ENCODE results near the gene MUSK.

The MUSK gene

DNA sequence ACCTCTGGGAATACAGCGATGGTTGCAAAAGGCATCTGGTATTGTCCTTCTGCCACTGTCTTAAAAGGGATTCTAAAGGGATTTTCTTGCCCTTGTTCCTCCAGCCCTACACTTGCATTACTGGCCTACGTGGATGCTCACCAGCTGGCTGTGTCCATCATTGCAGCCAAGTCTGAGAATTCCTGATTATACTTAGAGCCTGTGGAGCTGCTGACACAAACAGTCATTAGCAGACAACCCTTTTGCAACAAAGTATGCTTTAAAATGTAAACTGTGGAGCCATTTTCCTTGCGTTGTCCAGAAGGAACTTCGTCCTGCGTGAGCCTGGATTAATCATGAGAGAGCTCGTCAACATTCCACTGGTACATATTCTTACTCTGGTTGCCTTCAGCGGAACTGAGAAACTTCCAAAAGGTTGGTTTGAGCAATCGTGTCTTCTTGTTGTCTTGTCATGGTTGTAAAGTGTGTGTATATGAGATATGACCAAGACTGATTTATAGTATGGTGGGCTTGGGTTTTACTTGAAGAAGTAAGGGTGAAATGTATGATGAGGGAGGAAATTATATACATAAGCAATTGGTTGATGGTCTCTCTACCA is at the start of gene MUSK:
MUSK (plus strand) TSS at position 222 of the 598 bp plus-strand sequence; CDS start at position 336, 114 bp downstream.
- Histone ChIP-seq H3K27ac (no peak within 1 kb of the TSS), H3K36me3 (replicated peaks) (no peaks in the 10 kb centered on the region), H3K27me3 (replicated peaks) (no peaks in the 10 kb centered on the region), H3K4me3 (ENCODE audit: low read depth, low read length) (no peak within 1 kb of the TSS)
- TF ChIP-seq, protein P1, sequence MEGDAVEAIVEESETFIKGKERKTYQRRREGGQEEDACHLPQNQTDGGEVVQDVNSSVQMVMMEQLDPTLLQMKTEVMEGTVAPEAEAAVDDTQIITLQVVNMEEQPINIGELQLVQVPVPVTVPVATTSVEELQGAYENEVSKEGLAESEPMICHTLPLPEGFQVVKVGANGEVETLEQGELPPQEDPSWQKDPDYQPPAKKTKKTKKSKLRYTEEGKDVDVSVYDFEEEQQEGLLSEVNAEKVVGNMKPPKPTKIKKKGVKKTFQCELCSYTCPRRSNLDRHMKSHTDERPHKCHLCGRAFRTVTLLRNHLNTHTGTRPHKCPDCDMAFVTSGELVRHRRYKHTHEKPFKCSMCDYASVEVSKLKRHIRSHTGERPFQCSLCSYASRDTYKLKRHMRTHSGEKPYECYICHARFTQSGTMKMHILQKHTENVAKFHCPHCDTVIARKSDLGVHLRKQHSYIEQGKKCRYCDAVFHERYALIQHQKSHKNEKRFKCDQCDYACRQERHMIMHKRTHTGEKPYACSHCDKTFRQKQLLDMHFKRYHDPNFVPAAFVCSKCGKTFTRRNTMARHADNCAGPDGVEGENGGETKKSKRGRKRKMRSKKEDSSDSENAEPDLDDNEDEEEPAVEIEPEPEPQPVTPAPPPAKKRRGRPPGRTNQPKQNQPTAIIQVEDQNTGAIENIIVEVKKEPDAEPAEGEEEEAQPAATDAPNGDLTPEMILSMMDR (IDR thresholded peaks at IDR 0.05; ENCODE audit: low read depth, low read length, missing control alignments), result no peak
- in situ Hi-C loops (cut with HindIII; ENCODE audit: low pct_ligation_motif_present, low sequenced_read_pairs), result no loop called here
- DNase-seq, result no peak

DNA sequence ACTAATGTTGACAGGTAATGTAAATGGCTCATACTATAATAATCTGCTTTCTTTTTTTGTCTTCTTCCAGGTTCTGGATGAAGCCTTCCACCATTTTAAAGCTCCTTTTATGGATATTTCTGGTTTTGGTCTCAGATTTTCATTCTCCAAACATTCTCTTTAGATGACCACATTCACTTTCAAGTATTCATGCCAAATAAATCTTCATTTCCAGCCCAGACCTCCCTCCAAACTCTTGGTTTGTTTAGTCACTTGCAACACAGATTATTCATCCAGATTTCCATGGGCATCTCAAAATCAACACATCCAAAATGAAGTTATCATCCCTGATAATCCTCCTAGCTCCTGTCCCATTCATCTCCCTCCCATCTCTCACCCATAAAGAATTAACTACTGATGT is 48.8 kb upstream of the MUSK start:
- TF ChIP-seq, protein P1 (IDR thresholded peaks at IDR 0.05; ENCODE audit: low read depth, low read length, missing control alignments), result no peak
- in situ Hi-C loops (cut with HindIII; ENCODE audit: low pct_ligation_motif_present, low sequenced_read_pairs), result no loop called here
- Histone ChIP-seq H3K27ac (no peak overlapping the region), H3K36me3 (replicated peaks) (no peaks in the 10 kb centered on the region), H3K4me3 (ENCODE audit: low read depth, low read length) (no peak overlapping the region), H3K27me3 (replicated peaks) (no peaks in the 10 kb centered on the region)
- peak; percentile 25 for DNase-seq

DNA sequence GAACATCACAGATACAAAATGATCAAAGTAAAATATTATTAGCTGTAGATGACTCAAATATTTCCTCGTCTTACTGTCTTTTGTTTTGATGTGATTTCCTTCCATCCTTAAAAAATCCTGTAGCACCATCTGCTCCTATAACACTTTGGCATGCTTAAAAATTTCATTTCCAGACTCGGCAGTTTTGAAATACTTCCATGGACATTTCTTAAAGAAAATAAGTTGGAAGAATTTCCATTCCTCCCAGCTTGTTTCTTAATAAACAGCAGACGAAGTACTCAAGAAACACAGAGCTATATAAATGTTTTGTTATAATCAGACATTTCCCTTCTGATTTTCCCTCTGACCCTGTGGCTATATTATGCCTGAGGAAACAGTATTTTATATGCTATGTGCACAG is 47.9 kb upstream of the MUSK start:
- Histone ChIP-seq H3K27me3 (replicated peaks) (no peaks in the 10 kb centered on the region), H3K4me3 (ENCODE audit: low read depth, low read length) (no peak overlapping the region), H3K36me3 (replicated peaks) (no peaks in the 10 kb centered on the region), H3K27ac (no peak overlapping the region)
- DNase-seq, result no peak
- TF ChIP-seq, protein P1 (IDR thresholded peaks at IDR 0.05; ENCODE audit: low read depth, low read length, missing control alignments), result no peak
- in situ Hi-C loops (cut with HindIII; ENCODE audit: low pct_ligation_motif_present, low sequenced_read_pairs), result no loop called here

DNA sequence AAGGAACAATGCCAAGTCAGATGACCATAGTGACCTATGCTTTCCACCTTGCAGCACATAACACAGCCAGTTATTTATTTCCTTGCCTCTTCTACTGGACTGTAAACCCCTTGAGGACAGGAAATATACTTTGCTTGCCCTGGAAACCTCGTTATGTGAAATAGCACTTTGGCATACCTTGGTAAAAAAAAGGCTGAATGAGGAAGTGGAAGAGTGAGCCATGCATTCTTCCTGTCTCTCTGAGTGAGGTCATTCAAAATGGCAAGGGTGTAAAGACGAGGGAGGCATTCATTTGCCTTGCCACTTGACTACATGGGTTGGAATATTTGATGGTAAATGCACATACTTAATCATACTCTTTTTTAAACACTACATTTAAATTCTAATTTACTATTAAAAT is 46.2 kb upstream of the MUSK start:
- DNase-seq, result no peak
- Histone ChIP-seq H3K4me3 (ENCODE audit: low read depth, low read length) (no peak overlapping the region), H3K27me3 (replicated peaks) (no peaks in the 10 kb centered on the region), H3K36me3 (replicated peaks) (no peaks in the 10 kb centered on the region), H3K27ac (no peak overlapping the region)
- TF ChIP-seq, protein P1 (IDR thresholded peaks at IDR 0.05; ENCODE audit: low read depth, low read length, missing control alignments), result no peak
- in situ Hi-C loops (cut with HindIII; ENCODE audit: low pct_ligation_motif_present, low sequenced_read_pairs), result no loop called here

DNA sequence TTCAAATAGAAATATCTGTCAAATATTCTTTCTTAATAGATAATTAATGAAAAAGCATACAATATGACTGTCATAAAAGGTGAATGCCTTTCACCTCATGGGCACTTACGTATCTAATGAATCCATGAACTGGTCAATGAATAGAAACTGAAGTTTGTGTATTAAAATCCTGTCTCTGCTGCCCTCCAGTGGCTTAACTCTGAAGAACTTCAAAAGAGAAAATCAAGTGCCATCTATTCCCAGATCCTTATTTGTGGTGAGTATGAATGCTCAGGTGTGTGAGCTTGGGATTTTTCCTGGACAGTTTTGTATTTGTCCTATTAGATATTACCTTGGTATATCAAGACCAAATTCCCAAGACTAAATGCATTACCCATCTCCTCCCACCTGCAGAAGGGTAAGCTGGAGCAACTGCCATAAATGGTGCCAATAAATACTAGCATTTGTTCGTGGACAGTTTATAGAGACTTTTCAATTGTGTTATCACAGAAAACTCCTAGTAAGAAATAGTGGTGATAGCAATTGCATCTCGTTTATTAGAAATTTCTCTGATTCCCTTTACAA is 45.0 kb upstream of the MUSK start:
- H3K27ac ChIP-seq, result no peak overlapping the region
- in situ Hi-C loops (cut with HindIII; ENCODE audit: low pct_ligation_motif_present, low sequenced_read_pairs), result no loop called here
- H3K27me3 ChIP-seq (replicated peaks), result no peaks in the 10 kb centered on the region
- no peak overlapping the region for H3K4me3 ChIP-seq (ENCODE audit: low read depth, low read length)
- H3K36me3 ChIP-seq (replicated peaks), result no peaks in the 10 kb centered on the region
- DNase-seq, result peak; percentile 55
- TF ChIP-seq, protein P1 (IDR thresholded peaks at IDR 0.05; ENCODE audit: low read depth, low read length, missing control alignments), result peak; percentile 55

Measured in brain microvascular endothelial cell (primary cell).